ENCODE results near the gene MYO5A.
A peak's percentile ranks its signal among the peaks of the same experiment; 100 is the strongest.

Gene MYO5A

GRCh38 chr15:52281085-52282035, 247.3 kb downstream of the MYO5A start:
- DNase-seq = no peak

- no peak for DNase-seq
Observed at GRCh38 chr15:52280326-52281084, 248.2 kb downstream of the MYO5A start.

- DNase-seq = no peak
Observed at GRCh38 chr15:52278636-52279367, 249.9 kb downstream of the MYO5A start.

GRCh38 chr15:52278135-52278534, 250.5 kb downstream of the MYO5A start:
- DNase-seq = no peak

- no peak for DNase-seq
Observed at GRCh38 chr15:52277575-52277974, 251.1 kb downstream of the MYO5A start.

GRCh38 chr15:52276256-52276770, 252.4 kb downstream of the MYO5A start:
- DNase-seq = no peak

- DNase-seq = no peak
Observed at GRCh38 chr15:52263563-52264282, 265.0 kb downstream of the MYO5A start.

- DNase-seq = no peak
Observed at GRCh38 chr15:52262364-52262763, 266.3 kb downstream of the MYO5A start.

GRCh38 chr15:52261498-52262242, 267.0 kb downstream of the MYO5A start:
- peak; percentile 81 for DNase-seq

GRCh38 chr15:52261026-52261425, 267.7 kb downstream of the MYO5A start:
- no peak for DNase-seq

GRCh38 chr15:52259503-52259902, 269.2 kb downstream of the MYO5A start:
- no peak for DNase-seq

- DNase-seq = no peak
Observed at GRCh38 chr15:52258461-52258860, 270.2 kb downstream of the MYO5A start.

GRCh38 chr15:52257734-52258062, 271.0 kb downstream of the MYO5A start:
- no peak for DNase-seq

Measured in activated CD4-positive, alpha-beta T cell treated with anti-CD3 and anti-CD28 coated beads for 48 hours (primary cell).